Neutrophil (primary cell): Measurements from ENCODE around the gene NOP14.

Source experiments
- H3K27ac ChIP-seq: fragments of 200-600 bp; sonication (generic); 2 replicates; pipeline ENCODE4 v1.5.1; 2016; ENCODE audit warnings: mild to moderate bottlenecking, moderate library complexity
- H3K27me3 ChIP-seq: fragments of 200-600 bp; sonication (generic); 2 replicates; pipeline ENCODE4 v1.6.0; 2016; ENCODE audit warnings: mild to moderate bottlenecking
- H3K36me3 ChIP-seq: fragments of 200-600 bp; sonication (generic); 2 replicates; pipeline ENCODE4 v1.5.1; 2017
- H3K4me1 ChIP-seq, 2 experiments: fragments of 200-600 bp in 1 of 2; sonication (generic) in 1 of 2; 1 replicate in 1 of 2; 2 replicates in 1 of 2; pipeline versions ENCODE4 v1.5.1 to v1.6.1; 2013 to 2016; ENCODE audit warnings: low read depth in 1 of 2, low read length in 1 of 2, mild to moderate bottlenecking in 1 of 2, moderate library complexity in 1 of 2; ENCODE audit not compliant: control insufficient read depth in 1 of 2, insufficient read depth in 1 of 2
- H3K4me3 ChIP-seq, 2 experiments: fragments of 200-600 bp in 1 of 2; sonication (generic) in 1 of 2; 1 replicate in 1 of 2; 2 replicates in 1 of 2; pipeline ENCODE4 v1.5.1; 2013 to 2016; ENCODE audit warnings: low read depth in 1 of 2, low read length in 1 of 2, mild to moderate bottlenecking in 1 of 2, moderate library complexity in 1 of 2
- H3K9me3 ChIP-seq: fragments of 200-600 bp; sonication (generic); 2 replicates; pipeline ENCODE4 v1.5.1; 2016
- TF ChIP-seq, protein P1 (sequence below): fragments of 200-600 bp; sonication (generic); IDR thresholded peaks from 2 replicates; pipeline ENCODE4 v1.5.1; 2016; ENCODE audit warnings: antibody characterized with exemption

NOP14 gene

GRCh38 chr4:2944586-2945526 lies 18.4 kb downstream of the NOP14 start:
- TF ChIP-seq, protein P1, sequence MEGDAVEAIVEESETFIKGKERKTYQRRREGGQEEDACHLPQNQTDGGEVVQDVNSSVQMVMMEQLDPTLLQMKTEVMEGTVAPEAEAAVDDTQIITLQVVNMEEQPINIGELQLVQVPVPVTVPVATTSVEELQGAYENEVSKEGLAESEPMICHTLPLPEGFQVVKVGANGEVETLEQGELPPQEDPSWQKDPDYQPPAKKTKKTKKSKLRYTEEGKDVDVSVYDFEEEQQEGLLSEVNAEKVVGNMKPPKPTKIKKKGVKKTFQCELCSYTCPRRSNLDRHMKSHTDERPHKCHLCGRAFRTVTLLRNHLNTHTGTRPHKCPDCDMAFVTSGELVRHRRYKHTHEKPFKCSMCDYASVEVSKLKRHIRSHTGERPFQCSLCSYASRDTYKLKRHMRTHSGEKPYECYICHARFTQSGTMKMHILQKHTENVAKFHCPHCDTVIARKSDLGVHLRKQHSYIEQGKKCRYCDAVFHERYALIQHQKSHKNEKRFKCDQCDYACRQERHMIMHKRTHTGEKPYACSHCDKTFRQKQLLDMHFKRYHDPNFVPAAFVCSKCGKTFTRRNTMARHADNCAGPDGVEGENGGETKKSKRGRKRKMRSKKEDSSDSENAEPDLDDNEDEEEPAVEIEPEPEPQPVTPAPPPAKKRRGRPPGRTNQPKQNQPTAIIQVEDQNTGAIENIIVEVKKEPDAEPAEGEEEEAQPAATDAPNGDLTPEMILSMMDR, result no peak
- no peaks in the 10 kb centered on the region for H3K27me3 ChIP-seq
- no peaks in the 10 kb centered on the region for H3K9me3 ChIP-seq
- peaks cover 67% of the 10 kb centered on the region for H3K36me3 ChIP-seq
- no peak overlapping the region for H3K27ac ChIP-seq
- H3K4me3 ChIP-seq, result no peak overlapping the region
- H3K4me1 ChIP-seq, result no peaks in the 10 kb centered on the region

GRCh38 chr4:2944091-2944482 lies 19.1 kb downstream of the NOP14 start:
- TF ChIP-seq, protein P1, result no peak
- Histone ChIP-seq H3K27ac (no peak overlapping the region), H3K36me3 (peaks cover 68% of the 10 kb centered on the region), H3K9me3 (no peaks in the 10 kb centered on the region), H3K4me1 (no peaks in the 10 kb centered on the region), H3K27me3 (no peaks in the 10 kb centered on the region), H3K4me3 (no peak overlapping the region)

- TF ChIP-seq, protein P1, result no peak
- Histone ChIP-seq H3K27me3 (no peaks in the 10 kb centered on the region), H3K4me3 (no peak overlapping the region), H3K27ac (no peak overlapping the region), H3K4me1 (no peaks in the 10 kb centered on the region), H3K36me3 (peaks cover 70% of the 10 kb centered on the region), H3K9me3 (no peaks in the 10 kb centered on the region)
Measured at GRCh38 chr4:2943364-2944090, 19.7 kb downstream of the NOP14 start.

DNA sequence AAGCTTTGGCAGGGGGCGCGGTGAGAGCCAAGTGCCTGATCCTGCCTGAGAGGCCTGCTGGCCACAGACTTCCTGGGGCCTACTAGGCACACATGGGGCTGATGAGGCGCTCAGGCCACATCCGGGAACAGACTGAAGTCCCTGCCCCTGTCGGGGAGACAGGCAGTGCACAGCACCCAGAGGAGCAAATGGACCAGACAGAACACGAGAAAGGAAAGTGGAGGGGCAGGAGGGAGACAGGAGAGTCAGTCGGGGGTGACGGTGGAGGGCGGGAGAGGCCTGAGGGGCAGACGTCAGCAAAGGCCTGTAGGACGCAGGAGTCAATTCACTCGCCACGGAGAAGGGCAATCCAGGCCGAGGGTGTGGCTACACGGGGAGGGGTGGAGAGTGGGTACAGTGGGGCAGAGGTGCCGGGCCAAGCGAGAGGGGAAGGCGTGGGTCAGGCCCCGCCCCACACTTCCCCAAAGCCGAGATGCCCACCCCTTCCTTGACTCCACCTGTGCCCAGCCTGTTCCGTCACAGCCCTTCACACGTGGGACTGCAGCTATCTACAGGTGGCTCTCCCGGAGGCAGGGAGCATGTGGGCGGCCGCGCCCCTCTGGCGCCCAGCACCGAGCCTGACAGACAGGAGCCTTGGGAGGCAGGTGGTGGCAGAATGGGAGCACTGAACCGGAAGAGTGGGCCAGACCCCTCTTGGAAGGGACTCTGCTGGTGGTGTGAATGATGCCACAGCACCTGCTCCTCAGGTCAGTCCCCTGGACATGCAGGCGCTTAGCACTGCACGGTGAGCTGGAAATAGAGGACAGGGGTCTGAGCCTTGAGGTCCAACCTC lies 20.5 kb downstream of the NOP14 start:
- peaks cover 70% of the 10 kb centered on the region for H3K36me3 ChIP-seq
- H3K27me3 ChIP-seq, result no peaks in the 10 kb centered on the region
- H3K4me1 ChIP-seq, result no peaks in the 10 kb centered on the region
- no peak overlapping the region for H3K27ac ChIP-seq
- TF ChIP-seq, protein P1, result no peak
- no peaks in the 10 kb centered on the region for H3K9me3 ChIP-seq
- H3K4me3 ChIP-seq, result no peak overlapping the region

GRCh38 chr4:2942037-2942531 lies 21.1 kb downstream of the NOP14 start:
- Histone ChIP-seq H3K9me3 (no peaks in the 10 kb centered on the region), H3K36me3 (peaks cover 67% of the 10 kb centered on the region), H3K27ac (no peak overlapping the region), H3K4me1 (no peaks in the 10 kb centered on the region), H3K27me3 (no peaks in the 10 kb centered on the region), H3K4me3 (no peak overlapping the region)
- TF ChIP-seq, protein P1, result no peak
